Prostate gland (tissue), 2 donors: ENCODE results near the gene PRELID1.

Experiments
- CTCF ChIP-seq, 4 experiments: fragments of 200-600 bp in 2 of 4; fragments of 450-650 bp in 2 of 4; sonication (generic) in 2 of 4; IDR thresholded peaks; 1 replicate in 3 of 4; 2 replicates in 1 of 4; pipeline ENCODE4 v1.5.1; 2016 to 2019; ENCODE audit warnings: antibody characterized with exemption in 4 of 4, mild to moderate bottlenecking in 2 of 4, moderate library complexity in 2 of 4
- POLR2AphosphoS5 ChIP-seq: sonication (generic); formaldehyde crosslinking; IDR thresholded peaks from one replicate; pipeline ENCODE4 v1.6.1; 2017; ENCODE audit warnings: antibody characterized with exemption

GRCh38 chr5:177343777-177344176 is 40.2 kb downstream of the PRELID1 start:
- TF ChIP-seq CTCF (IDR thresholded peaks at IDR 0.05) (no peak), POLR2AphosphoS5 (no peak)
